H1 (cell line): ENCODE measurements around the gene ITPK1.

Experiments used
- BRCA1 ChIP-seq: IDR thresholded peaks from 2 replicates; pipeline ENCODE4 v1.6.1; 2012; ENCODE audit warnings: low read depth, low read length, improper control_type of control experiment
- CBX8 ChIP-seq: fragments of 300-800, 300-1000 bp; sonication (generic); IDR thresholded peaks from 2 replicates; pipeline ENCODE4 v1.7.1; 2016; ENCODE audit warnings: low read depth, low read length, borderline replicate concordance
- CEBPB ChIP-seq: IDR thresholded peaks from 2 replicates; pipeline ENCODE4 v1.6.1; 2012; ENCODE audit warnings: low read depth, low read length
- CTCF ChIP-seq, 3 experiments: IDR thresholded peaks; 1 replicate in 2 of 3; 2 replicates in 1 of 3; pipeline versions ENCODE4 v1.5.1 to v1.6.1; 2011; ENCODE audit warnings: low read length in 3 of 3, mild to moderate bottlenecking in 3 of 3, inconsistent platforms in 2 of 3, low read depth in 1 of 3, moderate library complexity in 1 of 3; ENCODE audit not compliant: insufficient read depth in 1 of 3; ENCODE audit errors: control extremely low read depth in 1 of 3
- EZH2 ChIP-seq: fragments of 200-600 bp; sonication (generic); IDR thresholded peaks from 2 replicates; pipeline ENCODE4 v1.7.1; 2012; ENCODE audit warnings: low read depth, mild to moderate bottlenecking, moderate library complexity, low read length, inconsistent platforms; ENCODE audit not compliant: severe bottlenecking
- MAFK ChIP-seq: IDR thresholded peaks from 2 replicates; pipeline ENCODE4 v1.6.1; 2012; ENCODE audit warnings: low read depth, mild to moderate bottlenecking, improper control_type of control experiment, low read length
- MAX ChIP-seq: IDR thresholded peaks from 2 replicates; pipeline ENCODE4 v1.6.1; 2012; ENCODE audit warnings: inconsistent platforms
- POLR2AphosphoS5 ChIP-seq: IDR thresholded peaks from 2 replicates; pipeline ENCODE4 v1.6.1; 2011; ENCODE audit warnings: low read depth, low read length
- RFX5 ChIP-seq: IDR thresholded peaks from 2 replicates; pipeline ENCODE4 v1.6.1; 2011; ENCODE audit warnings: low read depth, low read length, improper control_type of control experiment, borderline replicate concordance
- RNF2 ChIP-seq: fragments of 200-900, 300-1000 bp; sonication (generic); IDR thresholded peaks from 2 replicates; pipeline ENCODE4 v1.7.1; 2016; ENCODE audit warnings: borderline replicate concordance, low read depth, mild to moderate bottlenecking, antibody characterized with exemption, low read length; ENCODE audit not compliant: poor library complexity, severe bottlenecking; ENCODE audit errors: missing control alignments
- SUZ12 ChIP-seq: fragments of 200-600 bp; sonication (generic); IDR thresholded peaks from 2 replicates; pipeline ENCODE4 v1.6.1; 2012; ENCODE audit warnings: mild to moderate bottlenecking, inconsistent platforms, low read length, moderate library complexity, mixed read lengths
- ZNF274 ChIP-seq: IDR thresholded peaks from 2 replicates; pipeline ENCODE4 v1.7.0; 2012; ENCODE audit warnings: low read length, borderline replicate concordance; ENCODE audit errors: extremely low read depth

- TF ChIP-seq CTCF (IDR thresholded peaks at IDR 0.05; ENCODE audit: control extremely low read depth in 1 of 3, insufficient read depth in 1 of 3, low read depth in 1 of 3, low read length in 3 of 3) (no peak), POLR2AphosphoS5 (no peak), CEBPB (no peak), MAX (no peak), EZH2 (no peak), BRCA1 (no peak), MAFK (no peak), RNF2 (no peak), SUZ12 (no peak), RFX5 (no peak), CBX8 (no peak), ZNF274 (no peak)
These were observed 172.6 kb downstream of the ITPK1 start for GRCh38 chr14:92942976-92943710.
